H9 (cell line): ENCODE results near the gene HDDC2. TPM values are rescaled to one million over a fixed set of nuclear protein-coding genes. Genes with fewer than 3 reads are reported as not detected.

ENCODE experiments used
- DNase-seq: peaks from one replicate; pipeline ENCODE4 v3.0.0-alpha.2; 2017
- H2AFZ ChIP-seq: one replicate; pipeline ENCODE4 v1.6.1; 2013; ENCODE audit warnings: mild to moderate bottlenecking, low read length, control low read depth, moderate library complexity
- H2AK5ac ChIP-seq: 2 replicates; pipeline ENCODE4 v1.6.1; 2013; ENCODE audit warnings: low read length, control low read depth, mixed read lengths; ENCODE audit not compliant: insufficient read length
- H2BK120ac ChIP-seq: one replicate; pipeline ENCODE4 v1.6.1; 2013; ENCODE audit warnings: low read depth, mild to moderate bottlenecking, low read length, control low read depth, inconsistent platforms; ENCODE audit not compliant: poor library complexity, severe bottlenecking
- H2BK12ac ChIP-seq: 2 replicates; pipeline ENCODE4 v1.6.1; 2013; ENCODE audit warnings: low read length, control low read depth, mixed read lengths, low read depth; ENCODE audit not compliant: insufficient read length
- H2BK15ac ChIP-seq: 2 replicates; pipeline ENCODE4 v1.6.1; 2013; ENCODE audit warnings: low read depth, low read length, control low read depth
- H2BK20ac ChIP-seq: one replicate; pipeline ENCODE4 v1.6.1; 2013; ENCODE audit warnings: low read depth, mild to moderate bottlenecking, low read length, control low read depth, inconsistent platforms; ENCODE audit not compliant: poor library complexity, severe bottlenecking
- H2BK5ac ChIP-seq: 2 replicates; pipeline ENCODE4 v1.6.1; 2013; ENCODE audit warnings: low read length, control low read depth, mixed read lengths; ENCODE audit not compliant: insufficient read length
- H3K14ac ChIP-seq: 2 replicates; pipeline ENCODE4 v1.6.1; 2013; ENCODE audit warnings: low read length, control low read depth; ENCODE audit not compliant: insufficient read depth
- H3K18ac ChIP-seq: 2 replicates; pipeline ENCODE4 v1.6.1; 2013; ENCODE audit warnings: low read depth, mild to moderate bottlenecking, mixed read lengths, low read length, control low read depth; ENCODE audit not compliant: insufficient read length
- H3K23ac ChIP-seq: 2 replicates; pipeline ENCODE4 v1.6.1; 2013; ENCODE audit warnings: low read length, control low read depth, mixed read lengths, low read depth; ENCODE audit not compliant: insufficient read length
- H3K23me2 ChIP-seq: 2 replicates; pipeline ENCODE4 v1.6.1; 2013; ENCODE audit warnings: low read depth, mild to moderate bottlenecking, mixed read lengths, low read length, control low read depth; ENCODE audit not compliant: insufficient read length, poor library complexity, severe bottlenecking
- H3K27ac ChIP-seq: 2 replicates; pipeline ENCODE4 v1.5.1; 2013; ENCODE audit warnings: low read length, control low read depth, mixed read lengths, low read depth; ENCODE audit not compliant: insufficient read length
- H3K27me3 ChIP-seq: 2 replicates; pipeline ENCODE4 v1.6.1; 2013; ENCODE audit warnings: low read length, control low read depth, inconsistent platforms; ENCODE audit not compliant: insufficient read depth
- H3K4ac ChIP-seq: 2 replicates; pipeline ENCODE4 v1.6.1; 2013; ENCODE audit warnings: low read depth, mild to moderate bottlenecking, control low read depth, inconsistent platforms, low read length, moderate library complexity
- H3K4me1 ChIP-seq: 2 replicates; pipeline ENCODE4 v1.6.1; 2013; ENCODE audit warnings: low read length, control low read depth, inconsistent platforms; ENCODE audit not compliant: insufficient read depth
- H3K4me2 ChIP-seq: 2 replicates; pipeline ENCODE4 v1.6.1; 2013; ENCODE audit warnings: low read length, control low read depth, mixed read lengths; ENCODE audit not compliant: insufficient read length, insufficient read depth
- H3K56ac ChIP-seq: 2 replicates; pipeline ENCODE4 v1.6.1; 2013; ENCODE audit warnings: low read depth, mild to moderate bottlenecking, mixed read lengths, low read length, control low read depth; ENCODE audit not compliant: insufficient read length
- H3K79me1 ChIP-seq: 2 replicates; pipeline ENCODE4 v1.6.1; 2013; ENCODE audit warnings: low read depth, mild to moderate bottlenecking, moderate library complexity, low read length, control low read depth, inconsistent platforms; ENCODE audit not compliant: insufficient read depth, poor library complexity, severe bottlenecking
- H3K79me2 ChIP-seq: 2 replicates; pipeline ENCODE4 v1.6.1; 2013; ENCODE audit warnings: low read length, control low read depth, inconsistent platforms; ENCODE audit not compliant: insufficient read depth
- H3K9ac ChIP-seq: 2 replicates; pipeline ENCODE4 v1.6.1; 2013; ENCODE audit warnings: low read length, control low read depth, mixed read lengths; ENCODE audit not compliant: insufficient read length; ENCODE audit errors: extremely low read depth
- H3K9me3 ChIP-seq: one replicate; pipeline ENCODE4 v1.6.1; 2013; ENCODE audit warnings: low read depth, low read length, inconsistent platforms; ENCODE audit not compliant: control insufficient read depth
- H3T11ph ChIP-seq: one replicate; pipeline ENCODE4 v1.6.1; 2013; ENCODE audit warnings: mild to moderate bottlenecking, low read length, control low read depth, inconsistent platforms
- H4K20me1 ChIP-seq: one replicate; pipeline ENCODE4 v1.6.1; 2013; ENCODE audit not compliant: control insufficient read depth, insufficient read length, insufficient read depth
- H4K5ac ChIP-seq: 2 replicates; pipeline ENCODE4 v1.6.1; 2013; ENCODE audit warnings: low read depth, mild to moderate bottlenecking, mixed read lengths, low read length, control low read depth; ENCODE audit not compliant: insufficient read length
- H4K8ac ChIP-seq: replicated peaks from 2 replicates; pipeline ENCODE4 v1.6.1; 2013; ENCODE audit warnings: low read length, control low read depth, mixed read lengths, low read depth; ENCODE audit not compliant: insufficient read length
- H4K91ac ChIP-seq: 2 replicates; pipeline ENCODE4 v1.6.1; 2013; ENCODE audit warnings: low read depth, mild to moderate bottlenecking, moderate library complexity, mixed read lengths, low read length, control low read depth; ENCODE audit not compliant: insufficient read length
- H3K27ac Mint-ChIP-seq, 3 experiments: 2 replicates in 2 of 3; 3 replicates in 1 of 3; pipeline ENCODE4 v1.8.0; 2020 to 2021; ENCODE audit warnings: mixed read lengths in 3 of 3, mild to moderate bottlenecking in 1 of 3, moderate library complexity in 1 of 3
- H3K27me3 Mint-ChIP-seq: 2 replicates; pipeline ENCODE4 v1.8.0; 2021; ENCODE audit warnings: low read depth, mild to moderate bottlenecking, moderate library complexity, mixed read lengths
- H3K36me3 Mint-ChIP-seq, 3 experiments: 2 replicates in 2 of 3; 3 replicates in 1 of 3; pipeline ENCODE4 v1.8.0; 2020 to 2021; ENCODE audit warnings: low read depth in 3 of 3, mixed read lengths in 3 of 3; ENCODE audit not compliant: insufficient read depth in 1 of 3
- H3K4me1 Mint-ChIP-seq, 2 experiments: 2 replicates each; pipeline ENCODE4 v1.8.0; 2020; ENCODE audit warnings: mixed read lengths in 2 of 2
- H3K4me3 Mint-ChIP-seq, 2 experiments: 2 replicates in 1 of 2; 3 replicates in 1 of 2; pipeline ENCODE4 v1.8.0; 2020 to 2021; ENCODE audit warnings: mild to moderate bottlenecking in 2 of 2, mixed read lengths in 2 of 2, moderate library complexity in 1 of 2
- H3K9me3 Mint-ChIP-seq, 2 experiments: 2 replicates in 1 of 2; 3 replicates in 1 of 2; pipeline ENCODE4 v1.8.0; 2020; ENCODE audit warnings: mild to moderate bottlenecking in 2 of 2, mixed read lengths in 2 of 2, moderate library complexity in 1 of 2
- CTCF ChIP-seq: fragments of 200-600 bp; sonication (generic); conservative IDR thresholded peaks from 3 replicates; pipeline ENCODE4 v1.8.0; 2021; ENCODE audit warnings: antibody characterized with exemption, mild to moderate bottlenecking
- WGBS: extraction: QIAGEN DNeasy Blood & Tissue Kit; methylation state at CpG from one replicate; pipeline ENCODE4 v1.1.7; 2013; ENCODE audit warnings: missing lambda C conversion rate, low lambda C conversion rate, mixed read lengths; ENCODE audit not compliant: insufficient read length; ENCODE audit errors: extremely low coverage; 5-methylcytosine and 5-hydroxymethylcytosine counted together
- total RNA-seq: library from RNA; stranded (reverse); gene quantifications from 2 replicates; pipeline ENCODE4 v1.2.1, GENCODE V29; 2021

The HDDC2 gene
- total RNA-seq, 1 experiment from 2014 or later = 77.8 TPM

DNA sequence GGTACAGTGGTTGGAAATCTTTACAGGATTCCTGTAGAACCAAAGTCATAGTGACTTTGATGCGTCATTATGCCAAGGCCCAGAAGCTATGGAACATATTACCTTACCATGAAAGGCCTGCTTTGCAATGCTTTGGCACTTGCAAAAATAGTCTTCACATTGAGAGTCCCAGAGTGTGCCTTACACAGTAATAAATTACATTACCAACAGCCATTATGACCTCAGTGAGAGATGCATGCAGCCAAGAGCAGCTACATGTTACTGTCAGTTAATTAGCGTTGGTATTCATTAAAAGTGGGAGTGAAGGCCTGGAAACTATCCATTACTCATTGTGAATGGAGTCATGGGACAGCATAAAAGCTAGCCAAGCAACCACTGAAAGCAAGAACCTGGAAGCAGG, 39.2 kb upstream of the HDDC2 start:
- H3K27ac ChIP-seq = no peak overlapping the region
- no peak overlapping the region for H4K91ac ChIP-seq

More for the DNA sequence above, 39.2 kb upstream of the HDDC2 start:
- no peaks in the 10 kb centered on the region for H3K79me1 ChIP-seq
- no peak overlapping the region for H2BK12ac ChIP-seq
- no CpG with 5 or more reads among the region's 2 CpGs for WGBS
- H2BK5ac ChIP-seq = no peak overlapping the region
- DNase-seq = no peak
- Mint-ChIP-seq H3K4me3 (no peak overlapping the region), H3K4me1 (no peaks in the 10 kb centered on the region), H3K9me3 (no peaks in the 10 kb centered on the region), H3K27me3 (no peaks in the 10 kb centered on the region), H3K36me3 (no peaks in the 10 kb centered on the region), H3K27ac (no peak overlapping the region)
- no peak overlapping the region for H3K18ac ChIP-seq
- H2BK20ac ChIP-seq = no peak overlapping the region
- no peak overlapping the region for H3K56ac ChIP-seq
- no peak overlapping the region for H4K5ac ChIP-seq
- H3K4me1 ChIP-seq = no peaks in the 10 kb centered on the region
- H3K23ac ChIP-seq = no peak overlapping the region
- no peak for TF ChIP-seq CTCF
- H2BK15ac ChIP-seq = no peak overlapping the region
- no peaks in the 10 kb centered on the region for H3K79me2 ChIP-seq
- no peak overlapping the region for H3K4me2 ChIP-seq
- H2AK5ac ChIP-seq = no peak overlapping the region
- no peak overlapping the region for H3K14ac ChIP-seq
- no peak overlapping the region for H3K9ac ChIP-seq
- no peak overlapping the region for H3K4ac ChIP-seq
- no peak overlapping the region for H2AFZ ChIP-seq
- no peaks in the 10 kb centered on the region for H3K9me3 ChIP-seq
- no peak overlapping the region for H3T11ph ChIP-seq
- H4K8ac ChIP-seq = no peak overlapping the region
- no peaks in the 10 kb centered on the region for H3K23me2 ChIP-seq
- H2BK120ac ChIP-seq = no peak overlapping the region
- H4K20me1 ChIP-seq = no peaks in the 10 kb centered on the region
- no peaks in the 10 kb centered on the region for H3K27me3 ChIP-seq
